NCI-H460 (cell line): Measurements from ENCODE around the gene ZBTB38. TPM values are rescaled to one million over a fixed set of nuclear protein-coding genes. Genes with fewer than 3 reads are reported as not detected.

Experiments used
- DNase-seq: peaks from one replicate; pipeline ENCODE4 v3.0.0-alpha.2; 2016; ENCODE audit warnings: low read depth; ENCODE audit errors: extremely low read depth
- total RNA-seq: library from RNA; depleted of rRNA; stranded (reverse); fragments of >200 nt; shearing (Covaris generic); gene quantifications from 2 replicates; pipeline ENCODE4 v1.2.3, GENCODE V29; 2014

ZBTB38 gene
- total RNA-seq, 1 experiment from 2014 or later = 300 TPM

DNA sequence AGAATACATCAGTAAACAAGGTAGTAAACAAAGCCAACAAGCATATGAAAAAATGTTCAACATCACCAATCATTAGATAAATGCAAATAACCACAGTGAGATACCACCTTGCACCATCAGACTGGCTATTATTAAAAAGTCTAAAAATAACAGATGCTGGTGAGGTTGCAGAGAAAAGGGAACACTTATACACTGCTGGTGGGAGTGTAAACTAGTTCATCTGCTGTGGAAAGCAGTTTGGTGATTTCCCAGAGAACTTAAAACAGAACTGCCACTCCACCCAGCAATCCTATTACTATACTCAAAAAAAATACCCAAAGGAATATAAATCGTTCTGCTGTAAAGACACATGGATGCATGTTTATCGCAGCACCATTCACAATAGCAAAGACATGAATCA lies 30.3 kb upstream of the ZBTB38 start:
- DNase-seq = no peak

DNA sequence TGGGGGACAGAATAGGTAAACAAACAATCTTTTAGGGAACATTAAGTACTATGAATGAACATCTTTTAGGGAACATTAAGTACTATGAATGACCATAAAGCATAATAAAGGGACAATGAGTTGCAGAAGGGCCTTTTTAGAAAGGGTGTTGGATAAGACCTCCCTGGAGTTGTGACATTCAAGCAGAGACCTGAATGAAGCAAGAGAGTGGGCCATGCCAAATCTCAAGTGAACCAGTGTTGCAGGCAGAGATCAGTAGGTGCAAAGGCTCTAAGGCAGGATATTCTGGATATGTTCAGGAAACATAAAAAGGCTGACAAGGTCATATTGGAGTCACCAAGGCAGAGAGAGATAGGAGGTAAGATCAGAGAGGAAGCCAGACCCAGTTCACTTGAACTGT lies 29.4 kb upstream of the ZBTB38 start:
- no peak for DNase-seq

DNA sequence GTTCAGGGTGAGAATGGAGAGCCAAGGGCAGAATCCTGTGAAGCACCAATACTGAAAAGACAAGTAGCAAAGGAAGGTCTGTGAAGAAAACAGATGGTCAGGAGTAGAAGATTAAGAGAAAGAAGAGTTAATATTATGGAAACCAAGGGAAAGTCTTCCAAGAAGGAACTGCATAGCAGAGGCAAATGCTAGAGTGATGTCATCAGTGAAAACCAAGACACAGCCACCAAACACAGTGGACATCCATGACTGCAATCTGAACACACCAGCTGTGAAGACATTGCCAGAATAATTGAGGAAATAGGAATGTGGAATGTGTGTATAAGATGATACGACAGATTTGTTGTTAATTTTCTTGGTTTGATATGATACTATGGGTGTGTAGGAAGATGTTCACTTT lies 26.8 kb upstream of the ZBTB38 start:
- DNase-seq = no peak

DNA sequence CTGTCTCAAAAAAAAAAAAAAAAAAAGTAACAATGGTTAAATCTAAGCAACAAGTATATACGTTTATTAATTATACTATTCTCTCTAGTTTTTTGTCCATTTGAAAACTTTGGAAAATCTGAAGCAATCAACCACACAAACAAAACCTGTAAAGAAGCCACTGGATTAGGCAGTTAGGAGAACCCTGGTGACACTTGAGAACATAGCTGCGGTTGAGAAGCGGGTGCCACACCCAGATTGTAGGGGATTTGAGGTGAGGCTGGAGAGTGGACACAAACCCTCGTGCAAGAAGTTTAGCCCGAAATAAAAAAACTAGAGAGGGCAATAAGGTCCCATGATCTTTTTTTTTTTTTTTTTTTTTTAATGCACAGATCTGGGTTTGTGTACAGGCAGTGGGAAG lies 25.9 kb upstream of the ZBTB38 start:
- DNase-seq = no peak

DNA sequence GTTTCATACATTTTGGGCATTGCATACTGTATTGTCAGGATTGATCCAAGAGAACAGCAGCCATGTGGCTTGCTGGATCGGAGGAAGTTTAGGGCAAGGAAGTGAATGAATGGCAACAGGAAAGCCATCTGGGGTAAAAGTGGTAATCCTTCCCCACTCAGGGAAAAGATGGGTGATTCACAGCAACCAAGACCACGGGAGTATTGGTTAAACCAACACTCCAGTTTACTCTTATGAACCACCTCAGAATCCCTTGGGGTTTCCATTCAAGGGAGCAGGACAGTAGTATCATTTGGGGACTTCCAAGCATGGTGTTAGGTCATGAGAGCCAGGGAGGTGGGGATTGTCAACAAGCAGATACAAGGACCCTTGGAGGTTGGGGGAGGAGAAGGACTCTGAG lies 25.2 kb upstream of the ZBTB38 start:
- no peak for DNase-seq

DNA sequence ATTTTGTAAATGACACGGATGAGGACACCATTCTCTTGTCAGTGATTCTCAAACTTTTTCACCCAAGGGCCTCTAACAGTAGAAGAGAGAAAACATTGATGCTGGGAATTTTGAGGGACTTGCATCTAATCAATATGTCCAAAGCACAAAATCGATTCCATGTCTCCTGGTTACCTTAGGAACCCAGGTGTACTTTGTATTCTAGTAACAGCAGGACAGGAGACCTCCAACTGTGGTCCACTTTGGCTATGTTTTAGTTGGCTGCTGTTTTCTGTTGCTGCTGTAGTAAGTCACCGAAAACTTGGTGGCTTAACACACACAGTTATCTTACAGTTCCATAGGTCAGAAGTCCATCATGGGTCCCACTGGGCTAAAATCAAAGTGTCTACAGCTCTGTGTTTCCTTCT lies 24.4 kb upstream of the ZBTB38 start:
- DNase-seq = no peak

DNA sequence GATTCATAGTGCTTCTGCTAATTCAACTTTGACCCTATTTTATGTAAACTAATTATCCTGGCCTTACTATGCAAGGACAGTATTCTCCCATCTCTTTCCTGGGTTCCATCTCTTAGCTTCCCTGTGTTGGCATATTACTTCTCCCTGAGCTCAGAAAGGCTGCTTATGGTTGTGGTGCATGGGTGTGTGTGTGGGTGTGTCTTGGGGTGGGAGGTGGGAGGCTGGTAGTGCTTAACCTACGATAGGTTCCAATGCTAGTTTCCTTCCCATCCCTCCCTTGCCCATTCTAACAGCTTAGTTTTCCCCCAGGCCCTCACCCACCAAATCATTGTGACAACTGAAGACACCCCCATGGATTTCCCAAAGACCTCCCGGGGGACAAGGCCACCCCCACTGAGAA lies 22.8 kb upstream of the ZBTB38 start:
- DNase-seq = no peak

DNA sequence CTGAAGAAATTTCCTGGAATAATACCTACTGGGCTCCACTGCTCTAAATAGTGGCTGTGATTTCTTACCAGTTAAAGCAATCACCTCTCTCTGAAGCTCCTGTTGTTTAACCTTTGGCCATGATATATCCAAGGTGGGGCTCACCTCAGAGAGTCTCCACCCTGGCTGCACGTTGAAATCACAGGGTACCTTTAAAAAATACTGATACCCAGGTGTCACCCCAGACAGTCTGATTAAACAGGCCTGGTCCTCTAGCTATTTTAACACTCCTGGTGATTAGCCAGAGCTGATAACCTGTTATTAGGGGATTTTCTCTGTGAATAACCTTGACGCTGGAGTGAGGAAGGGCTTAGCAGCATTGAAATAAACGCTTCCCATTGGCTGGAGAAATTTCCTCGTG lies 22.3 kb upstream of the ZBTB38 start:
- no peak for DNase-seq

DNA sequence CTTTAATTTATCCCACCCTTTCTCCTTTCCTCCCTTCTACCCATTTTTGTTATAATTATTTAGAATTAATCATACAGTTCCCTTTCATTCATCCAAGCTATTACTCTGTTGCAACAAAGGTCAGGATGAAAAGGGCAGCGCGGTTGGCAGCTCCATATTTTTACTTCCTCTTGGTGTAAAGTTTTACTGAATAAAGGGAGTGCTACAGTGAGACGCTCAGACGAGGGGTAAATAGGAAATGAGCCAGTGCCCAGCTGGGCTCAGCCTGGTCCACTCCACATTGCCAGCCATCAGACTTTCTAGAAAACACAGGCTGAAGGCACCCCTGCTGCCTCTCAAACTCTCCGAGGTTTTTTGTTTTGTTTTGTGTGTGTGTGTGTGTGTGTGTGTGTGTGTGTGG lies 21.9 kb upstream of the ZBTB38 start:
- no peak for DNase-seq

DNA sequence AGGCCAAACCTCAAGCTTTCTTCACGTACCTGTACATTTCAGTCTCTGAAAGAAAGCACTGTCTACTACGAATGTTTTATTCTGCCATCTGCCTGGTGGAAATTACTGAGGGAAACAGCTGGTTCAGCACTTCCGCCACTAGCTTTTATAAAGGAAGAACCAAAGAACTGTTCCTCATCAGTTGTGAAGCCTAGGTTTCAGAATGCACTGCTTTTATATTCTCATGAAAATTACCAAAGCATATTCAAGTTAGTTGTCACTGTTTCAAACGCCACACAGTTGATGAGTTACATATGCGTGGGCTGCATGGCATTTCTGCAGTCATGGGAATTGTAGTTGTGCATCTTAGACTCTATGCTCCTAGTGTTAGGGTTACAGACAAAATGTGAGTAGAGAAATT lies 21.5 kb upstream of the ZBTB38 start:
- DNase-seq = no peak

DNA sequence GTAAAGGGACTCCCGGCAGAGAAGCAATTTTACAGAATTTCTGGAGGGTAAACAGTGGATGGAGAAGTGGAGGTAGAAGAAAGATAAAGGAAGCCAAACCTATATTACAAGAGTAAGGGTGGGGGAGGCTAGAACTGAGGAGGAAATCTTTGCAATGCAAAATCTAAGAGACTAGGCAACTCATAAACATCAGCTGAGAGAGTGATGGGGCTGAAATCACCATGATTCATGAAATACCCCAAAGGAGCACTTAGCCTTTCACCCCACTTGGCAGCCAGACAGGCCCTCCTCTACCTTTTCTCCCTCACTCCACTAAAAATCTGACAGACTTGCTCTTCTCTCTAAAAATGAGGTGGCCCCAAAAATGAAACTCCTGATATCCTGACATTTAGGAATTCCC lies 19.5 kb upstream of the ZBTB38 start:
- DNase-seq = no peak

DNA sequence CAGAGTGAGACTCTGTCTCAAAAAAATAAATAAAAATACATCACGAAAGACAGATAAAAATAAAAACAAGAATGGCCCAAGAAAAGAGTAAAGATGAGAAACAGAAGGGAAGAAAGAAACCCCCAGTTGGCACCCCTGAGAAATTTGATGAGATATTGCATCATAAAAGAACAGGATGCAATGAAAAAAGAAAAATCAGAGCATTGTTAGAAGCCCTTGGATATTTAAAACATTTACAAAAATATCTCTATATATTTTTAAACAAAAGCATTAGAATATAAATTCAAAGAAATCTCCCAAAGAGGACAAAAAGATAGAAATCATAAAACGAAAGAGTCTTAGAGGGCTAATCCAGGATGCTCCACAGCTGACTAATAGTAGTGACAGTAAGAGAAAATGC lies 18.6 kb upstream of the ZBTB38 start:
- no peak for DNase-seq

DNA sequence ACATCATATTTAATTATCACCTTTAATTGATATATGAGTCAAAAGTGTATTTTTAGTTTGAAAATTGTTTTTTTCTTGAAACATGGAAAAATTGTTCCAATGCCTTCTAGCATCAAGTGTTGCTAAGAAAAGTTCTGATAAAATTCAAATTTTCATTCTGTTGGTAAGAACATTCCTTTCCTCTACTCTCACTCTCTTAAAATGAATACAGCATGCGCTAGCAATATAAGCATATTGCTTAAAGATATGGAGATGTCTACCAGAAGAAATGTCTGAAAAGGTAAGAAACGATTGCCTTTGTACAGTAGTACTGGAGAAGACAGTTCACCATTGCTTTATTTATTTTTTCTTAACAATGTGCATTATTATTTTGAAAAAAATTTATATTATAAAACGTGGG lies 17.6 kb upstream of the ZBTB38 start:
- DNase-seq = no peak

DNA sequence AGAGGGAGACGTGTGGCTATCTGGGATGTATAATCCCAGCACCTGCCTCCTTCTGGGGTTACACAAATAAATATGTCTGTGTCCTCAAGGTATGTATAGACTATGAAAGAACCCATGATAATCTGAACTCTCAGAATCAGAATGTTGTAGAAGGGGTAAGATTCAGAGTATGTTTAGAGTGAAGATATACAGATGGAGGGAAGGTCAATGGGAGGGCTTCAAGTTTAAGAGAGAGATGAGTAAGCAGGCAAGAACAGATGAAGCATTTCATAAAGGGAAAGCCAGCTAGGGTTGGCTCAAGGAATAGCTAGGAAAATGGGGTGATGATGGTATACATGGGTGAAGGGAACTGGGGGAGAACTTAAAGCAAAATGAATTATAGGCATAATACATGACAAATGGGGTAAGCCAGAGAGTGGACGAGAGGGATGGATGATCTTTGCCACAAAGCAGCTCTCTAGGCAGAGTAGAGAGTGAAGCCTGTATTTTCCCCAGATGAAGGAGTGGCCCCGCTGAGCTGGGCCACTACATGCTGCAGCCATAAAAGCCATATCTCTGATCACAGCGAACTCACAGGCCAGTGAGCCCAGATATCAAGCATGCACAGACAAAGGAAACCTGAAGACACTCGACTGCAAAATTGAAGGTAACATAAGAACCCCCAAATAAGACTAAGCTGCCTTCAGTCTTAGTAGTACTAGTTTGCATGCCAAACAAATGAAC lies 15.9 kb upstream of the ZBTB38 start:
- DNase-seq = no peak

DNA sequence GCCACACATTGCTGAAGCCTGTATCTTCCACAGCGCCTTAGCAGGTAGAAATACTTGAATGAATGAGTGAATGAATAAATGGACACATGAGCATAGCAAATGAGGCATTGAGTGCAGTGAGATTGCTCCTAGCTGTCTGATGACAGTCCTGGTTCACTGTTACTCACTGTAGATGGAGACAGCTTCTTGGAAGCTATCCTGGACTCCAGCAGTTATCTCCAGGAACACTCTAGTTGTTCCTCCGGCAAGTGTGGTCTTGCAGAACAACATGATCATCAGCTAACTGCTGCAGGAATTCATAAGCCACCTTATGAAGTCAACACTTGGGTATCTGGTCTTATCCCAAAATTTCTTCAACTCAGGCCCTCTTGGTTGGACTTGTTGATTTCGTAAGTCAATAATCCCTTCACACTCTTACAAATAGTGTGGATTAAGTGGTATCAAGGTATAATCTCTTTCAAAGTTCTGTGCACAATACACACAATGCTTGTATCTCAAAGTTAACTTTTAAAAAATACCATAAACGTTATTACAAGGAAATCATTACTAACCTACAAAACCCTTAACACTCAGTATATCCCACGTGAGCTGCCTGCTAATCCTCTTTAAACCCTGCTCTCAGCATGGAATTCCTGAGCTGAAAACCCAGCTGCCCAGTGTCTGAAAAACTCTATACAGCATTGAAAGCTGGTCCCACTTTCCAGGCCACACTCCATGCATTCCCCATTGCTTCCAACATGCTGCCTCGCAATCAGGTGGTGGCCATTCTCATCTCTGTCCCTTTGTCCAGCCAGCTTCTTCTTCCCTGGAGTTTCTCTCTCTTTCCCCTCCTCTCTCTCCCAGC lies 14.4 kb upstream of the ZBTB38 start:
- no peak for DNase-seq

DNA sequence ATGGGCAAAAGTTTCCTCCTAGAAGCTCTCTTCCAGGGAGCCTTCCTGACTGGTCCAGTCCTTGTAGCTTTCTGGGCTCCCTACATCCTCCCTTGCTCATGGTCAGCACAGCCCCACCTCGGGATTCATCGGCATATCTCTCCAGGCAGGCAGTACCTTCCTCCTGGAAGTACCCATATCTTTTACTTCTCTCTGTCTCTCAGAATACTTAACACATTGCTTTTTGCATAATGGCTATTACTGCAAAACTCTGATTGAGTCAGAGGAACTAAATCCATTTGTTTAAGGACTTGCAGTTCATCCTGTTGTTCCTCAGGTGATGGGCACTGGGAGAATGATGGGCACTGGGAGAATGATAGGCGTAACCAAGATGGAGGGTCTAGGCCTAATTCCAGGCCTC lies 13.8 kb upstream of the ZBTB38 start:
- no peak for DNase-seq

DNA sequence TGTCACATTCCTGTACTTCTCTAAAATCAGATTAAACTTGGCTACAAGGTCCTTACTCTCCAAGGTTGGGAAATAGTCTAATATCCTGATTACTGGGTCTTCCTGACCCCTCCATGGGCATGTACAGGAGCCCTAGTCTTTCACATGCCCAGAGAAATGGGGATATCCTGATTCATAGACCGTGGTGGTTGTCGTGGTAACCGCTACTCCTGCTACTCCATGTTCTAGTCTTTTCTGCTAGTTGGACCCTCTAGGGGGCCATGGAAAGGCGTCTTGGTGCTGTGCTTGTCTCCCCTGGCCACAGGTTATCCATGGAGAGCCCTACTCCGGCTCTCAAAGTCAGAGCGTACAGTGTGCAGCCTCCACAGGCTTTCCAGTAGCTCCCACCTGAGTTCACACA lies 13.1 kb upstream of the ZBTB38 start:
- no peak for DNase-seq

DNA sequence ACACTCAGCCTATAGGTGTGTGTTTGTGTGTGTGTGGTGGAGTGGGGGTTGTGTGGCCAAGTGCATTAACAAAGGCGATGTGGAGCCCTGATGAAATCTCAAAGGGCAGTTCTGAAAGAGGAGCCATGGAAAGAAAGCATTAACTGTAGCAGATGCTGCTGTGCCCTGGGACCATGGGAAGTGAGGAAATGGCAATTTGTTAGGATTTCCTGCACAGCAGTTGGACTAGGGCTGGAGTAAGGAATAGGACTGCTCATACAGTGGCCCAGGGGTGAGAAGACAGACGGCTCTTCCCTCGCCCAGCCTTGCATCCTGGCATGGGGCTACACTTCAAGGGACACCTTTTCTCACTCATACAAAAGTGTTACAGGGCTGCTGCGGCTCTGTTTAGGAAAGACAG lies 12.3 kb upstream of the ZBTB38 start:
- no peak for DNase-seq

DNA sequence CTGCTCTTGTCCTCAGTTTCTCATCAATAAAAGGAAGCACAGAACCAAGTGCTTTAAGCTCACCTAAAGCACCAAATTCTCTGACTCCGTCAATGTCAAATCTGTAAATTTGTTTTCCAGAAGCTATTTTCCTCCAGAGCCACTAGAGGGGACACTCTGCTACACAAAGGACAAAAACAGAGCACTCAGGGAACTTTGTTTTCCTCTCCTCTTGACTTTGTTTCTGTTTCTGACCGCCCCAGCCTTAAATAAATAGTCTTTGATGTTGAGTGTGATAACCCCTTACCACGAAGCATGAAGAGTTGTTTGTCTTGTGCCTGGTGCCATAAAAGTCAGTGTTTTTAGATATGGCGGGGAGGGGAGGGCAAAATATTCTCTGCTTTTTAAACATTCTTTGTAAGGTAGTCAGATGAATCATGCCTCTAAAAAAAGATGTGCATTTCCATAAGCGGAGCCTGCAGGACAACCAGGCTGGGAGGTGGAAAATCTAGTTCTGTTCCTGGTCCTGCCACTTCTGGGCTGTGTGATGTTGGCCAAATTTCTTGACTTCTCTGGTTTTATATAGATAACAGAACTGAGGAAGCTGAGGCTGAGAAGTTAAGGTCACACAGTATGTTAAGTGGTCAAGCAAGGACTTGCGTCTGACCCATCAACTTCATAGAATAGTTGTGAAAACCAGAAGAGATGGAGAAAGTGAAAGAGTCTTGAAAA lies 7.3 kb upstream of the ZBTB38 start:
- peak; percentile 77 for DNase-seq

DNA sequence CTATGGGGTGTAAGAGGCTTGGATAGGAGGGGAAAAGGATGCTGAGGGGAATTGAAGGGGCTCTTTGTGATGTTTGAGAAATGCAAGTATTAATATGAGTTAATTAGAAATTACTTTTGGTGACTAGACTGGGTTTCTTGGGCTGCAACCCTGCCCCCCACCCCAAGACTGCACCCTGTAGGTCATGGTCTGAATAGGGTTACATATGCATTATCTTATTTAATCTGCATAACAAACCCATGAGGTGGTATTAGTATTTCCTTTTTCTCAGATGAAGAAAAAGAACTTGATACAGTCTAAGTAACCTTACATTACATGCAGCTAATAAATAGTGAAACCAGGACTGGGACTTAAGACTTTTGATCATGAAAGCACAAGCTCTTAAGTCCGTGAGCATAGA lies 5.6 kb upstream of the ZBTB38 start:
- no peak for DNase-seq

DNA sequence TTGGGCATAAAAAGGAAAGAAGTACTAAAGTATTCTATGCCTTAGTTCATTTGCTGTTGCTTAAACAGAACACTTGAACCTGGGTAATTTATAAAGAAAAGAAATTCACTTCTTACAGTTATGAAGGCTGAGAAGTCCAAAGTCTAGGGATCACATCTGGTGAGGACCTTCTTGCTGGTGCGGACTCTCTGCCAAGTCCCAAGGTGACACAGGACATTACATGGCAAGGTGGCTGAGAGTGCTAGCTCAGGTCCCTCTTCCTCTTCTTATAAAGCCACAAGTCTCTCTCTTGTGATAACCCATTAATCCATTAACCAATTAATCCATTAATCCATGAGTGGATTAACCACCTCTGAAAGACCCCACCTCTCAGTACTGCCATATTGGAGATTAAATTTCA lies 3.1 kb upstream of the ZBTB38 start:
- DNase-seq = no peak
